HL-60 (cell line): ENCODE measurements around the gene OXER1.

ENCODE experiments used
- CTCF ChIP-seq: IDR thresholded peaks from one replicate; pipeline ENCODE4 v1.5.1; 2011; ENCODE audit warnings: low read length, control low read depth, inconsistent platforms; ENCODE audit not compliant: insufficient read depth
- GABPA ChIP-seq: IDR thresholded peaks from 2 replicates; pipeline ENCODE4 v1.6.1; 2012; ENCODE audit warnings: low read depth
- POLR2AphosphoS5 ChIP-seq: IDR thresholded peaks from 2 replicates; pipeline ENCODE4 v1.6.1; 2012; ENCODE audit warnings: low read depth
- SPI1 ChIP-seq: IDR thresholded peaks from 2 replicates; pipeline ENCODE4 v1.6.1; 2012; ENCODE audit warnings: low read depth, mild to moderate bottlenecking, borderline replicate concordance

GRCh38 chr2:42724886-42725285 is 39.0 kb downstream of the OXER1 start:
- no peak for TF ChIP-seq SPI1
- no peak for TF ChIP-seq CTCF
- TF ChIP-seq POLR2AphosphoS5 = no peak
- no peak for TF ChIP-seq GABPA
